Measurements from ENCODE around the gene HTT-AS. TPM values are rescaled to one million over a fixed set of nuclear protein-coding genes. Genes with fewer than 3 reads are reported as not detected.

The HTT-AS gene
- total and polyA plus RNA-seq, 8 donors: not detected

DNA sequence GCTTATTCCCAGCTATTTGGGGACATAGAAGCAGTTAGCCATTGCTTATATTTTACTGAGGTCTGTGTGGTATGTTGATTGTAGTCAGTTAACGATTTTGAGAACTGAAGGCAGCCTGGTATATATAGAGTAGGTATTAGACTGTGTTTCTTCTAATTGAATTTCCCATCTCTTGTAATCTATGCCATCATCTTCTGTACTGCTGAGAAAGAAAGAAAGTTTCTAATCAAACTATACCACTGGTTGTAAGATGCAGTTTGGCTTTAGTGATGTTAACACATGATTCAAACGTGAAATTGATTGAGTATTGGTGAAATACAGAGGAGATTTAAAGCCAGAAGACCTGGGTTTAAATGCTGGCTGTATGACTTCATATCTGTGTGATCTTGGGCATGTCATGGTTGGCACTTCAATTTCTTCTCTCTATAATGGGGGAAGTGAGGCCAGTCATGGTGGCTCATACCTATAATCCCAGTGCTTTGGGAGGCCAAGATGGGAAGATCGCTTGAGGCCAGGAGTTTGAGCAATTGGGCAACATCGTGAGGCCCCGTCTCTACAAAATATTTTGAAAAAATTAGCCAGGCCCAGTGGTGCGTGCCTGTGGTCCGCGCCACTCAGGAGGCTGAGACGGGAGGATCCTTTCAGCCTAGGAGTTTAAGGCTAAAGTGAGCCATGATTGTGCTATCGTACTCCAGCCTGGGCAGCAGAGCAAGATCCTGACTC, 11.8 kb upstream of the HTT-AS start:
- no peak overlapping the region for H3K4me3 ChIP-seq
- DNase-seq: no peak
- H3K27me3 ChIP-seq: no peaks in the 10 kb centered on the region
- H3K27ac ChIP-seq: peak overlapping the region in 1 of 5 donors; percentile 63
- H3K9me3 ChIP-seq: no peaks in the 10 kb centered on the region
- peaks cover 0 to 36% (median 34%) of the 10 kb centered on the region in 4 donors for H3K36me3 ChIP-seq
- peaks cover 0 to 33% (median 12%) of the 10 kb centered on the region in 4 donors for H3K4me1 ChIP-seq
- 92 to 94% (median 93%) methylated on average over 10 of the region's 10 CpGs for WGBS, 5 donors
- TF ChIP-seq POLR2AphosphoS5 (IDR thresholded peaks at IDR 0.05) (no peak), EP300 (IDR thresholded peaks at IDR 0.05) (no peak)
- intact Hi-C loops (cut with DNase I; ENCODE audit: low total_unique reads): no loop called here

DNA sequence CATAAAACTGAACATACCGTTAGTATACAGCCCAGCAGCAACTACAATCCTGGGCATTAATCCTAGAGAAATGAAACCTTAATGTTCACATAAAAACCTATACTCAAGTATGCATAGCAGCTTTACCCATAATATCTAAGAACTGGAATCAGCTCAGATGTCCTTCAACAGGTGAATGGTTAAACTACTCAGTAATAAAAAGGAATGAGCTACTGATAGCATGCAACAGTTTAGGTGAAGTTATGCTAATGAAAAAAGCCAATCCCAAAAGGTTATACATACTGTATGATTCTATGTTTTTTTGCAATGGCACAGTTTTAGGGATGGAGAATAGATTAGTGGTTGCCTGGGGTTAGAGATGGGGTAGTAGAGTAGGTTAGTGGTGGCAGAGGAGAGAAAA, 9.4 kb upstream of the HTT-AS start:
- DNase-seq: no peak
- Histone ChIP-seq H3K27me3 (no peaks in the 10 kb centered on the region), H3K9me3 (no peaks in the 10 kb centered on the region), H3K36me3 (peaks cover 0 to 20% (median 19%) of the 10 kb centered on the region in 4 donors), H3K4me1 (peaks cover 0 to 45% (median 17%) of the 10 kb centered on the region in 4 donors), H3K27ac (no peak overlapping the region), H3K4me3 (no peak overlapping the region)
- WGBS, 5 donors: 25 to 71% (median 61%) methylated on average over 1 of the region's 1 CpG
- intact Hi-C loops (cut with DNase I; ENCODE audit: low total_unique reads): no loop called here
- TF ChIP-seq, protein P1, sequence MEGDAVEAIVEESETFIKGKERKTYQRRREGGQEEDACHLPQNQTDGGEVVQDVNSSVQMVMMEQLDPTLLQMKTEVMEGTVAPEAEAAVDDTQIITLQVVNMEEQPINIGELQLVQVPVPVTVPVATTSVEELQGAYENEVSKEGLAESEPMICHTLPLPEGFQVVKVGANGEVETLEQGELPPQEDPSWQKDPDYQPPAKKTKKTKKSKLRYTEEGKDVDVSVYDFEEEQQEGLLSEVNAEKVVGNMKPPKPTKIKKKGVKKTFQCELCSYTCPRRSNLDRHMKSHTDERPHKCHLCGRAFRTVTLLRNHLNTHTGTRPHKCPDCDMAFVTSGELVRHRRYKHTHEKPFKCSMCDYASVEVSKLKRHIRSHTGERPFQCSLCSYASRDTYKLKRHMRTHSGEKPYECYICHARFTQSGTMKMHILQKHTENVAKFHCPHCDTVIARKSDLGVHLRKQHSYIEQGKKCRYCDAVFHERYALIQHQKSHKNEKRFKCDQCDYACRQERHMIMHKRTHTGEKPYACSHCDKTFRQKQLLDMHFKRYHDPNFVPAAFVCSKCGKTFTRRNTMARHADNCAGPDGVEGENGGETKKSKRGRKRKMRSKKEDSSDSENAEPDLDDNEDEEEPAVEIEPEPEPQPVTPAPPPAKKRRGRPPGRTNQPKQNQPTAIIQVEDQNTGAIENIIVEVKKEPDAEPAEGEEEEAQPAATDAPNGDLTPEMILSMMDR (IDR thresholded peaks at IDR 0.05): no peak
- TF ChIP-seq POLR2AphosphoS5 (IDR thresholded peaks at IDR 0.05): no peak

DNA sequence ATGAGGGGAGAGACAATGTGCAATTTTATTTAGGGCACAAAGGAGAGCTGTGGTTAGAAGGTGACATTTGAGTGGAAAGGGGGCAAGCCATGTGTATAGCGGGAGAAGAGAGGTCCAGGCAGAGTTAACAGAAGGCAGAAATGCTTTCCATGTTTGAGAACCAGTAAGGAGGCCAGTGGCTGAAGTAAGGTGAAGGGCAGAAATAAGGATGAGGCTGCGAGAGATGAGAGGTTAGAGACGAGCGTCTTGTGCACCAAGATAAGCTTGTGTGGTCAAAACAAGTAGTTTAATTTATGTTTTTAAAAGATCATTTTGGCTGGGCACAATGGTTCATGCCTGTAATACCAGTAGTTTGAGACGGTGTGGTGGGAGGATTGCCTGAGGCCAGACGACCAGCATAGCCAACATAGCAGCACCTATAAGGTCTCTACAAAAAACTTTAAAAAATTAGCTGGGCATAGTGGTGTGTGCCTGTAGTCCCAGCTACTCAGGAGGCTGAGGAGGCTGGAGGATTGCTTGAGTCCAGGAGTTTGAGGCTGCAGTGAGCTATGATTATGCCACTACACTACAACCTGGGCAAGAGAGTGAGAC, 8.7 kb upstream of the HTT-AS start:
- Histone ChIP-seq H3K36me3 (peaks cover 0 to 13% (median 12%) of the 10 kb centered on the region in 4 donors), H3K27ac (no peak overlapping the region), H3K27me3 (no peaks in the 10 kb centered on the region), H3K9me3 (no peaks in the 10 kb centered on the region), H3K4me3 (no peak overlapping the region), H3K4me1 (peaks cover 0 to 52% (median 22%) of the 10 kb centered on the region in 4 donors)
- TF ChIP-seq EP300 (IDR thresholded peaks at IDR 0.05) (no peak), POLR2A (IDR thresholded peaks at IDR 0.05) (no peak), POLR2AphosphoS5 (IDR thresholded peaks at IDR 0.05) (no peak)
- TF ChIP-seq, protein P1 (IDR thresholded peaks at IDR 0.05): no peak
- no peak for DNase-seq
- WGBS, 5 donors: 73 to 89% (median 85%) methylated on average over 6 of the region's 6 CpGs
- intact Hi-C loops (cut with DNase I; ENCODE audit: low total_unique reads): no loop called here

DNA sequence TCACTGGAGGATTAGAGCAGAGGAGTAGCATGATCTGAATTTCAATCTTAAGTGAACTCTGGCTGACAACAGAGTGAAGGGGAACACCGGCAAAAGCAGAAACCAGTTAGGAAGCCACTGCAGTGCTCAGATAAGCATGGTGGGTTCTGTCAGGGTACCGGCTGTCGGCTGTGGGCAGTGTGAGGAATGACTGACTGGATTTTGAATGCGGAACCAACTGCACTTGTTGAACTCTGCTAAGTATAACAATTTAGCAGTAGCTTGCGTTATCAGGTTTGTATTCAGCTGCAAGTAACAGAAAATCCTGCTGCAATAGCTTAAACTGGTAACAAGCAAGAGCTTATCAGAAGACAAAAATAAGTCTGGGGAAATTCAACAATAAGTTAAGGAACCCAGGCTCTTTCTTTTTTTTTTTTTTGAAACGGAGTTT, 5.4 kb upstream of the HTT-AS start:
- Histone ChIP-seq H3K4me3 (no peak overlapping the region), H3K27me3 (no peaks in the 10 kb centered on the region), H3K4me1 (peaks cover 11 to 65% (median 42%) of the 10 kb centered on the region in 4 donors), H3K36me3 (no peaks in the 10 kb centered on the region), H3K9me3 (no peaks in the 10 kb centered on the region), H3K27ac (no peak overlapping the region)
- intact Hi-C loops (cut with DNase I; ENCODE audit: low total_unique reads): no loop called here
- TF ChIP-seq, protein P1 (IDR thresholded peaks at IDR 0.05): no peak
- TF ChIP-seq POLR2A (IDR thresholded peaks at IDR 0.05) (no peak), EP300 (IDR thresholded peaks at IDR 0.05) (no peak), POLR2AphosphoS5 (IDR thresholded peaks at IDR 0.05) (no peak)
- WGBS, 5 donors: 80 to 90% (median 87%) methylated on average over 6 of the region's 6 CpGs
- DNase-seq: no peak

DNA sequence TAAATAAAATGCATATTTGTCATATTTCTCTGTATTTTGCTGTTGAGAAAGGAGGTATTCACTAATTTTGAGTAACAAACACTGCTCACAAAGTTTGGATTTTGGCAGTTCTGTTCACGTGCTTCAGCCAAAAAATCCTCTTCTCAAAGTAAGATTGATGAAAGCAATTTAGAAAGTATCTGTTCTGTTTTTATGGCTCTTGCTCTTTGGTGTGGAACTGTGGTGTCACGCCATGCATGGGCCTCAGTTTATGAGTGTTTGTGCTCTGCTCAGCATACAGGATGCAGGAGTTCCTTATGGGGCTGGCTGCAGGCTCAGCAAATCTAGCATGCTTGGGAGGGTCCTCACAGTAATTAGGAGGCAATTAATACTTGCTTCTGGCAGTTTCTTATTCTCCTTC, 3.5 kb upstream of the HTT-AS start:
- Histone ChIP-seq H3K36me3 (no peaks in the 10 kb centered on the region), H3K27me3 (no peaks in the 10 kb centered on the region), H3K4me3 (no peak overlapping the region), H3K4me1 (peaks cover 17 to 70% (median 47%) of the 10 kb centered on the region in 4 donors), H3K27ac (no peak overlapping the region), H3K9me3 (no peaks in the 10 kb centered on the region)
- DNase-seq: no peak
- intact Hi-C loops (cut with DNase I; ENCODE audit: low total_unique reads): no loop called here
- whole genome bisulfite sequencing, 5 donors: 71 to 79% (median 77%) methylated on average over 2 of the region's 2 CpGs
- TF ChIP-seq EP300 (IDR thresholded peaks at IDR 0.05): no peak
- TF ChIP-seq, protein P1 (IDR thresholded peaks at IDR 0.05): no peak
- TF ChIP-seq POLR2AphosphoS5 (IDR thresholded peaks at IDR 0.05): no peak
- no peak for TF ChIP-seq POLR2A (IDR thresholded peaks at IDR 0.05)

Data from stomach (tissue), 9 donors.